Measurements from ENCODE around the gene CYP3A4.

CYP3A4 gene

DNA sequence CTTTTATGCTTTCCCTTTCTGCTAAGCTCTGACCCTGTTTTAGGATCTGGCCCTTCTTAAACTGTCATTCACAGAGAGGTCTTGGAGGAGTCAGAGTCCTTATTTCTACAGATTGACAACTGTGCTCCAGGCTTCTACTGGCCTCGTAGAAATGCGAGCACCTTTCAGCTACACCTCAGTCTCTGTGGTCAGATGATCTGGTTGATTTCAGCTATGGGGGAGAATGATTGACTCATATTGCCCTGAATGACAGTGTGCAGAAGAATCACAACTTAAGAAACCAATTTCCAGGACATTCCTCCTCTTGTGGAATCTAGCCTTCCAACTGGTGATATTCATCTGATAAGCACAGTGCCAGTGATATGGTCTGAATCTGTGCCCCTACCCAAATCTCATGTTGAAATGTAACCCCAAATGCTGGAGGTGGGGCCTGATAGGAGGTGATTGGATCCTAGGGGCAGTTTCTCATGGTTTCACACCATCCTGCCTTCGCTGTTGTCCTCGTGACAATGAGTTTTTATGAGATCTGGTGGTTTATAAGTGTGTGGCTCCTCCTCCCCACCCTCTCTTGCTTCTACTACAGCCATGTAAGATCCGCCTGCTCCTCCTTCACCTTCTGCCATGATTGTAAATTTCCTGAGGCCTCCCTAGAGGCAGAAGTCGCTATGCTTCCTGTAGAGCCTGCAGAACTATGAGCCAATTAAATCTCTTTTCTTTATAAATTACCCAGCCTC, 35.0 kb downstream of the CYP3A4 start:
- Histone ChIP-seq H3K27ac (ENCODE audit: extremely low read depth, low read depth, low read length) (no peak overlapping the region), H3K4me3 (ENCODE audit: low read depth, low read length) (no peak overlapping the region), H3K36me3 (ENCODE audit: control insufficient read depth in 2 of 2, insufficient read depth in 1 of 2, low read length in 2 of 2) (no peaks in the 10 kb centered on the region), H3K4me1 (ENCODE audit: control insufficient read depth, insufficient read depth, low read length) (peaks cover 6% of the 10 kb centered on the region; the same call in 1 of the 2 replicates), H3K9me3 (ENCODE audit: control insufficient read depth, insufficient read depth, low read depth, low read length) (no peaks in the 10 kb centered on the region)
- POLR2A ChIA-PET: no interaction called here
- TF ChIP-seq PATZ1 (tag by site-specific recombination; IDR thresholded peaks at IDR 0.05): no peak
- TF ChIP-seq, protein P1, sequence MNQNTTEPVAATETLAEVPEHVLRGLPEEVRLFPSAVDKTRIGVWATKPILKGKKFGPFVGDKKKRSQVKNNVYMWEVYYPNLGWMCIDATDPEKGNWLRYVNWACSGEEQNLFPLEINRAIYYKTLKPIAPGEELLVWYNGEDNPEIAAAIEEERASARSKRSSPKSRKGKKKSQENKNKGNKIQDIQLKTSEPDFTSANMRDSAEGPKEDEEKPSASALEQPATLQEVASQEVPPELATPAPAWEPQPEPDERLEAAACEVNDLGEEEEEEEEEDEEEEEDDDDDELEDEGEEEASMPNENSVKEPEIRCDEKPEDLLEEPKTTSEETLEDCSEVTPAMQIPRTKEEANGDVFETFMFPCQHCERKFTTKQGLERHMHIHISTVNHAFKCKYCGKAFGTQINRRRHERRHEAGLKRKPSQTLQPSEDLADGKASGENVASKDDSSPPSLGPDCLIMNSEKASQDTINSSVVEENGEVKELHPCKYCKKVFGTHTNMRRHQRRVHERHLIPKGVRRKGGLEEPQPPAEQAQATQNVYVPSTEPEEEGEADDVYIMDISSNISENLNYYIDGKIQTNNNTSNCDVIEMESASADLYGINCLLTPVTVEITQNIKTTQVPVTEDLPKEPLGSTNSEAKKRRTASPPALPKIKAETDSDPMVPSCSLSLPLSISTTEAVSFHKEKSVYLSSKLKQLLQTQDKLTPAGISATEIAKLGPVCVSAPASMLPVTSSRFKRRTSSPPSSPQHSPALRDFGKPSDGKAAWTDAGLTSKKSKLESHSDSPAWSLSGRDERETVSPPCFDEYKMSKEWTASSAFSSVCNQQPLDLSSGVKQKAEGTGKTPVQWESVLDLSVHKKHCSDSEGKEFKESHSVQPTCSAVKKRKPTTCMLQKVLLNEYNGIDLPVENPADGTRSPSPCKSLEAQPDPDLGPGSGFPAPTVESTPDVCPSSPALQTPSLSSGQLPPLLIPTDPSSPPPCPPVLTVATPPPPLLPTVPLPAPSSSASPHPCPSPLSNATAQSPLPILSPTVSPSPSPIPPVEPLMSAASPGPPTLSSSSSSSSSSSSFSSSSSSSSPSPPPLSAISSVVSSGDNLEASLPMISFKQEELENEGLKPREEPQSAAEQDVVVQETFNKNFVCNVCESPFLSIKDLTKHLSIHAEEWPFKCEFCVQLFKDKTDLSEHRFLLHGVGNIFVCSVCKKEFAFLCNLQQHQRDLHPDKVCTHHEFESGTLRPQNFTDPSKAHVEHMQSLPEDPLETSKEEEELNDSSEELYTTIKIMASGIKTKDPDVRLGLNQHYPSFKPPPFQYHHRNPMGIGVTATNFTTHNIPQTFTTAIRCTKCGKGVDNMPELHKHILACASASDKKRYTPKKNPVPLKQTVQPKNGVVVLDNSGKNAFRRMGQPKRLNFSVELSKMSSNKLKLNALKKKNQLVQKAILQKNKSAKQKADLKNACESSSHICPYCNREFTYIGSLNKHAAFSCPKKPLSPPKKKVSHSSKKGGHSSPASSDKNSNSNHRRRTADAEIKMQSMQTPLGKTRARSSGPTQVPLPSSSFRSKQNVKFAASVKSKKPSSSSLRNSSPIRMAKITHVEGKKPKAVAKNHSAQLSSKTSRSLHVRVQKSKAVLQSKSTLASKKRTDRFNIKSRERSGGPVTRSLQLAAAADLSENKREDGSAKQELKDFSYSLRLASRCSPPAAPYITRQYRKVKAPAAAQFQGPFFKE (tag by site-specific recombination; IDR thresholded peaks at IDR 0.05; ENCODE audit: borderline replicate concordance): no peak
- TF ChIP-seq ZNF23 (tag by site-specific recombination; IDR thresholded peaks at IDR 0.05; ENCODE audit: borderline replicate concordance): no peak
- no peak for TF ChIP-seq ZBTB48 (tag by site-specific recombination; IDR thresholded peaks at IDR 0.05)
- TF ChIP-seq, protein P2, sequence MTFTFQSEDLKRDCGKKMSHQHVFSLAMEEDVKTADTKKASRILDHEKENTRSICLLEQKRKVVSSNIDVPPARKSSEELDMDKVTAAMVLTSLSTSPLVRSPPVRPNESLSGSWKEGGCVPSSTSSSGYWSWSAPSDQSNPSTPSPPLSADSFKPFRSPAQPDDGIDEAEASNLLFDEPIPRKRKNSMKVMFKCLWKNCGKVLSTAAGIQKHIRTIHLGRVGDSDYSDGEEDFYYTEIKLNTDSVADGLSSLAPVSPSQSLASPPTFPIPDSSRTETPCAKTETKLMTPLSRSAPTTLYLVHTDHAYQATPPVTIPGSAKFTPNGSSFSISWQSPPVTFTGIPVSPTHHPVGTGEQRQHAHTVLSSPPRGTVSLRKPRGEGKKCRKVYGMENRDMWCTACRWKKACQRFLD (tag by site-specific recombination; IDR thresholded peaks at IDR 0.05): no peak
- no peak for TF ChIP-seq BCL6B (tag by site-specific recombination; IDR thresholded peaks at IDR 0.05)
- TF ChIP-seq ZNF24 (tag by site-specific recombination; IDR thresholded peaks at IDR 0.05): no peak
- no peak for TF ChIP-seq ZNF560 (tag by site-specific recombination; IDR thresholded peaks at IDR 0.05; ENCODE audit: borderline replicate concordance)
- no peak for TF ChIP-seq ZNF549 (tag by site-specific recombination; IDR thresholded peaks at IDR 0.05)
- no peak for TF ChIP-seq MZF1 (tag by site-specific recombination; IDR thresholded peaks at IDR 0.05; ENCODE audit: borderline replicate concordance)
- no peak for TF ChIP-seq ZNF518A (tag by site-specific recombination; conservative IDR thresholded peaks at IDR 0.05; ENCODE audit: low read depth)
- no peak for TF ChIP-seq ZNF596 (tag by site-specific recombination; IDR thresholded peaks at IDR 0.05)
- TF ChIP-seq ZNF837 (tag by site-specific recombination; IDR thresholded peaks at IDR 0.05): no peak
- no peak for TF ChIP-seq ZNF664 (tag by site-specific recombination; IDR thresholded peaks at IDR 0.05)
- TF ChIP-seq GFI1B (tag by site-specific recombination; IDR thresholded peaks at IDR 0.05): no peak
- TF ChIP-seq, protein P3, sequence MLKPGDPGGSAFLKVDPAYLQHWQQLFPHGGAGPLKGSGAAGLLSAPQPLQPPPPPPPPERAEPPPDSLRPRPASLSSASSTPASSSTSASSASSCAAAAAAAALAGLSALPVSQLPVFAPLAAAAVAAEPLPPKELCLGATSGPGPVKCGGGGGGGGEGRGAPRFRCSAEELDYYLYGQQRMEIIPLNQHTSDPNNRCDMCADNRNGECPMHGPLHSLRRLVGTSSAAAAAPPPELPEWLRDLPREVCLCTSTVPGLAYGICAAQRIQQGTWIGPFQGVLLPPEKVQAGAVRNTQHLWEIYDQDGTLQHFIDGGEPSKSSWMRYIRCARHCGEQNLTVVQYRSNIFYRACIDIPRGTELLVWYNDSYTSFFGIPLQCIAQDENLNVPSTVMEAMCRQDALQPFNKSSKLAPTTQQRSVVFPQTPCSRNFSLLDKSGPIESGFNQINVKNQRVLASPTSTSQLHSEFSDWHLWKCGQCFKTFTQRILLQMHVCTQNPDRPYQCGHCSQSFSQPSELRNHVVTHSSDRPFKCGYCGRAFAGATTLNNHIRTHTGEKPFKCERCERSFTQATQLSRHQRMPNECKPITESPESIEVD (tag by site-specific recombination; IDR thresholded peaks at IDR 0.05): no peak
- TF ChIP-seq AEBP2 (tag by site-specific recombination; IDR thresholded peaks at IDR 0.05; ENCODE audit: borderline replicate concordance): no peak
- CTCF ChIA-PET: no interaction called here

Measured in HEK293 (cell line).